G401.6 (cell line): Measurements from ENCODE around the gene PPP1R16B.
A peak's percentile ranks its signal among the peaks of the same experiment; 100 is the strongest.

Experiments used
- FAIRE-seq: peaks from 2 replicates; lab custom pipeline; 2012; peaks lifted over from hg19 to GRCh38; lab: Jason Lieb, UNC

Gene PPP1R16B

DNA sequence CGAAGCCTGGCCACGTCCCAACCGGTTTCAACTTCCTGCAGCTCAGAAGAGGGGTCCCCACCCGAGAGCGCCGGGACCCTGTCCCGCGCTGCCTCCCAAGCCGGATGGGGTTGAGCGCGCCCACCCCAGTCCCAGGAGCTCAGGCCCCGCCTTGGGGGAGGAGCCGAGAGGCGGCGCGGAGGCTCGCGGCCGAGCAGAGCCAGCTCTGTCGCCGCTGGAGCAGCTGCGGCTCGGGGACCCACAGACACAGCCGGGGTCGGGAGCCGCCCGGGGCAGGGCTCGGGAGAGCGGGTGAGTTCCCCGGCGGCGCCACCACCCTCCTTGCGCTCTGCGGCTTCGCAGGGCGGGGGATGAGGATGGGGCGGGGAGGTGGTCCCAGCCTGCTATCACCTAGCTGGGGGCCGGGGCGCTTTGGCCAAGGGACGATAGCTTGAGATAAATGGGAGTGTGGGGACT, at the start of gene PPP1R16B:
PPP1R16B (plus strand) TSS at position 196 of the 456 bp plus-strand sequence. CDS start 30,229 bp downstream, outside the sequence.
- no peak for FAIRE-seq

DNA sequence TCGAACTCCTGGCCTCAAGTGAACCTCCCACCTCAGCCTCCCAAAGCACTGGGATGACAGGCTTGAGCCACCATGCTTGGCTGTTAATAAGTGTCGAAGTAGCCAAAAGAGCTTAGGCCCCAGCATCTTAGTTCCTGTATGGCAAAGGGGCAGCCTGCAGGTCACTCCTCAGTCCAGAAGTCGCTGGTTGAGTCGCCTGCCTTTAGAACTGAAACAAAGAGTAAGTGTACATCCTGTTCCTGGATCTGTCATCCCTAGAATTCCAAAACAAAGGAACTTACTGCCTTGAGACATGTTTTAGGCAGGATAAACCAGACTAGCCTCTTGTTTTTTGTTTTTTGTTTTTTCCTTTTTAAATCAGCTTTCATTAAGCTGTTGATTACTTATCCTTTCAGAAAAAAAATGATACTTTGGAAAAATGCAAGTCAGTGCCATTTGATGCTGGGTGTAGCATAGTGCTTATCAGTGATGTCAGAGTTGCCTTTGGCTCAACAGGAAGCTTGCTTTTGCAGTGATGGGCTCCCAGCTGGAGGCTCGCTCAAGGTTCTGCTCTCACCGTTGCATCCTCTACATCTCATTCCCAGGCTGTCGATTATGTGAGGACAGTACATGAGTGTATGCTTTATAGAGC, 48.2 kb upstream of the PPP1R16B start:
- no peak for FAIRE-seq

DNA sequence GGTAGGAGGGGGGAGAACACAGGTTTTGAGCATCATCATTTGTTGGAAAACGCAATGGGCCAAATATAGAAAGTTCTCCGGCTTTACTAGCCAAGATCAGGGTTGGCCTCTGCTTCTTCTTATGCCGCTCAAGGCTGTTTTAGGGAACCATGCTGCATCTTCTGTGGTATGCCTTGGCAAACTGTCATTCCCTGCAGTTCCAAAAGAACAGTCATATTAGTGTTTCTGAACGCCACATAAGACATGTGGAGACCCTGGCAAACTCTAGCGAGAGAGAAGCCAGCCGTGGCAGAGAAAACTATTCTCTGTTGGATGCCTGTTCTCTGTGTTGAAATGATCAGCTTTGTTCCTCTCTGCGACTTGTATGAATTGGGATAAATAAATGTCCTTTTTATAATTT, 46.4 kb upstream of the PPP1R16B start:
- no peak for FAIRE-seq

DNA sequence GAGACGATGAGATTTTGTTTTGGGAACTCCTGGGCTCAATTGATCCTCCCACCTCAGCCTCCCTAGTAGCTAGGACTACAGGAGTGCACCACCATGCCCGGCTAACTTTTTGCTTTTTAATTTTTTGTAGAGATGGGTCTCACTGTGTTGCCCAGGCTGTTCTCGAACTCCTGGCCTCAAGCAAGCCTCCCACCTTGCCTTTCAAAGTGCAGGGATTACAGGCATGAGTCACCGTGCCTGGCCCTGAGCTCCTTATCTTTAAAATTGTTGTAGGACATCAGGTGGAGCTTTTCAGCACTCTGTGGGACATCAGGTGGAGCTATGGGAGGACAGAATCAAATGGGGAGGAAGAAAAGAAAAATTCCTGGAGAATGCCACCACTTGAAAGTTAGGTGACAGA, 44.5 kb upstream of the PPP1R16B start:
- FAIRE-seq: no peak

DNA sequence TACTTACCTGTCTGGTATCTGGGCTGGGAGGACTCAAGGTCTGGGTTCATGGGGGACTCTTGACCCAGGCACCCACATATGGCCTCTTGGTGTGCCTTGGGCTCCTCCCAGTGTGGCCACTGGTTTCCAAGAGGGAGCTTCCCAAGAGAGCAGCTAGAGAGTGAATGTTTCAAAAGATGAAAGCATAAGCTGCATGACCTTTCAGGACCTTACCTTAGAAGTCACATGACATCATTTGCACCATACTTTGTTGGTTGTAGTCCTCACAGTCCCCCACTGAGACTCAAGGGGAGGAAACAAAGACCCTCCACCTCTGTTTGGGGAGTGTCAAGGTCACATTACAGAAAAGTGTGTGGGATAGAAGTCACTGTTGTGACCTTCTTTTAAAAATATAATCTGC, 43.3 kb upstream of the PPP1R16B start:
- no peak for FAIRE-seq

DNA sequence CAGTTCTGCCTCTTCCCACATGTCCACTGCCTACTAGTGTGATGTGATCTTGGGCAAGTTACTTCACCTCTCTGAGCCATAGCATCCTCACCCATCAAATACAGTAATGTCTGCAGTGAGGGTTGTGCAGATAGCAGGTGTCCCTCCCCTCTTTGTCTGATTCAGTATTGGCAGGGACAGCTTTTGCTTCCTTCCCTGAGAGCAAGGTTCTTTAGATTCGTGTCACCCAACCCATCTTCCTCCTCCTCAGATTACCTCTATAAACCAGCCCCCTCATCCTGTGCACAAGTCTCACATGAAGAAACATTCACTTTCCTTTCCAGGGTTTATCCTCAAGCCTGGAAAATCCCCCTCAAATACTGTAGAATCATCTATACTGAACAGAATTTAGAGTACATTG, 41.9 kb upstream of the PPP1R16B start:
- no peak for FAIRE-seq

DNA sequence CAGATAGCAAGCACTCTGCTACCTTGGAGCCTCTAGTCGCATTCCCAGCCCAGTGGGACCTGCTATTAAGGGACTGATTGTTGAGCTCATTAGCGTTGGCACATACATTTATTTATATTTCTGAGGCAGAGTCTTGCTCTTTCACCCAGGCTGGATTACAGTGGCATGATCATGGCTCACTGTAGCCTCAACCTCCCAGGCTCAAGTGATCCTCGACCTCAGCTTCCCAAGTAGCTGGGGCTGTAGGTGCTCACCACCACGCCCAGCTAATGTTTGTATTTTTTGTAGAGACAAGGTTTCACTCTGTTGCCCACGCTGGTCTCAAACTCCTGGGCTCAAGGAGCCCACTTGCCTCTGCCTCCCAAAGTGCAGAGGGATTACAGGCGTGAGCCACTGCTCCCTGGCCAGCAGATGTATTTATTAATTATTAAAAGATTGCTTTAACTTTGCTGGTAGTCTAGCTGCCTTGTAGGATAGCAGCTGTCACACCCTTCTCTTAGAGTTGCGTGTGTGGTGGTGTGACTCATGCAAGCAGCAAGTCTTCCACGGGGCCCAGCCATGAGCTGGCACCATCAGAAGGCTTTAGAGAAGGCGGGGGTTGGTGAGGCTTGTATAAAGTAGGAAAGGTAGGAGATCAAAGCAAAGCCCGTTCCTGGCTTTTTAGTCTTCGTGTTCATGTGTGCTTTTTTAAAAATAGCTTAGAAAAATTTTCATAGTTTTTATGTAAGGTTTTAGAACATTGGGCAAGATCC, 40.8 kb upstream of the PPP1R16B start:
- no peak for FAIRE-seq

DNA sequence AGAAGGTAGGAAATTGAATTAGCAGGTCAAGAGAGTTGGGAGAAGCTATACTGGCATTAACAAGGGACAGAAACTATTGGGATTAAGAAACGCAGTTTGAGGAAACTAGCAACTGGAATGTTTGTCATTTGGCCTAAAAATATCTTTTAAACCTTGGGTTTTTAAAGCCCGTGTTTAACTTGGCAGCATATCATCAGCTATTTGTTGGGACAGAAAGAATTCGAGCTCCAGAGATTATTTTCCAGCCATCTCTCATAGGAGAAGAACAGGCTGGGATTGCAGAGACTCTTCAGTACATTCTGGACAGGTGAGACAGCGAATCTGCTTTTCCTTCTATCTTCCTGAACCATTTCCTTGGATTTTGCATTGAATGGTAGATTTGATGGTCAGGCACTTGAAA, 39.4 kb upstream of the PPP1R16B start:
- FAIRE-seq: no peak

DNA sequence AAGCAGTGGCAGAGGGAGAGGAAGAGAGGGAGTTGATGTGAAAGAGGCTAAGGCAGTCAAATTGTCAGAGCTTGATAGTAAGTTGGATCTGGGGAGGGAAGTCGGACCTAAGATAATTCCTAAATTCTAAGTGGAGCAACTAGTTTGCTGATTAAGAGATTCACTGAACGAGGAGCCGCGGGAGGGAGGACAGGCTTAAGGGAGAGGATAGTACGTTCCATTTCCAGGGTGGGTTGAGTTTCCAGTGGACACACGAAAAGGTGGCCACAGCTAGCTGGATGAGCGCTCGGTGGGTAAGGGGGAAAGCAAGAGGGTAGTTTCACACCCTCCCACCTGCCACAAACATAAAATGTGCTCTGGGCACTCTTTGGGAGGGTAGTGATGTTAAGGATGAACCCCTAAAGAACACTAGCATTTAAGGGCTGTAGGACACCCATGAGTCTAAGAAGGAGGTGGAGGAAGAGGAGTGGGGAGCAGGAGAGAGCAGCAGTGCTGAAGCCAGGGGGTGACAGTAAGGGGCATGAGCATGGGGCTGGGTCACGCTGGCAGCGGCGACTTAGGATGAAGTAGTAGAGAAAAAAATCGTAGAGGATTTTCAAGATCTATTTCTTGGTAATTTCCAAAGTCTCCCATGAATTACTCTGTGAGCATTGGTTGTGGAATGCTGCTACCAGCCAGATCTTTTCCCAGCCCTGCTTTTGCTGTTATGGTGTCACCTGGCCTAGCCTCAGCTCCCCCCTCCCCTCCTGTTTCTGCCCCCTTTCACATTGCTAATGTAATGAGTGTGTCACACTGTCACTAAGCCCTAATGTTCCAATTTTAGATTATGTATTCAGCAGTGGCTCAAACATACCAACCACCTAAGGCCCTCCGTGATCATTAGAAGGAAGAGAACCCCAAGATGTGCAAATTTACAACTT, 35.9 kb upstream of the PPP1R16B start:
- no peak for FAIRE-seq

DNA sequence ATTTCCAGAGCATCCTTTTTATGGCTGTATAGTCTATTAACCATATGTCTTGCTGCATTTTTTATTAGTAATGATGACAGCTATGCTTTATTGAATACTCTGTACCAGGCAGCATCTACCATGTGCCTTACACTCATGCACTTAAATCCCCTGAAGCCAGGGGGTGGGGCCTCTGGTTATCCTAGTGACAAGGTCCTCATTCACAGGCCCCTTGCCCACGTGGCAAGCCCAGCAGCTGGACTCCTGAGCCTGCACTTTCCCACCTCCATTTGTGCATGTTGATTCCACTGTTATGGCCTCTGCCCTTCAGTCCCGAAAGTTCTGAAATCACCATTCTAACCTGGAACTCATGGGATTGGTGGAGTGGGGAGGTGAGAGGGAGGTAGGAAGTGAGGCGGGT, 35.0 kb upstream of the PPP1R16B start:
- FAIRE-seq: no peak

DNA sequence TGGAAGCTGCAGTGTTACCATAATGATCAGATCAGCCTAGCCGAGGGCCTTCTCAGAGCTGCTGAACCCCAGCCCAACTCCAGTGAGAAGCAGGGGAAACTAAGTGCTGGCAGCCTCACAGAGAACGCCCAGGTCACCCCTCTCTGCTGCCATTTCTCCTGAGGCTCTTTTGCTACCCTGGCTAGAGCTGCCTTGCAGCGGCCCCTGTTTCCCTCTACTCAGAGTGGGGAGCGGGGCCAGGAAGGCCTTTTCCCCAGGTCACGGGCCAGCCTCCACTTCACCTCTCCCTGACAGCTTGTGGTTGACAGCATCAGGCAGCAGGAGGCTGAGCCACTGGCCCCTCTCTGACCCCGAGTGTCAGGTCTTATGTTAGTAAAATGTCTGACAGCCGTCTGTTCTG, 34.5 kb upstream of the PPP1R16B start:
- no peak for FAIRE-seq

DNA sequence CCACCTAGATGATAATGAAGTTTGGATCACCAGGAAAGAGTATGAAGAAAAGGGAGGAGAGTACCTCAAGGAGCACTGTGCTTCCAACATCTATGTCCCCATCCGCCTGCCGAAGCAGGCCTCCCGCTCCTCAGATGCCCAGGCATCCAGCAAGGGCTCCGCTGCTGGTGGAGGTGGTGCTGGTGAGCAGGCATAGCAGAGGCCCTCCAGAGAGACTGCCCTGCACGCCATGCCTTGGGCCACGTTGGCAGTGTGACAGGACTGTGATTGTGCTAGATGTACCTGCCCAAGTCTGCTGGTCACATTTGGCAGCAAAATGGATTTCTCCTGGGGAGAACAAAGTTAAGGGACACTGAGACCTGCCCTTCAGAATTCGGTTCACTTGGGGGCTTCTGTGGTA, 33.9 kb upstream of the PPP1R16B start:
- no peak for FAIRE-seq

DNA sequence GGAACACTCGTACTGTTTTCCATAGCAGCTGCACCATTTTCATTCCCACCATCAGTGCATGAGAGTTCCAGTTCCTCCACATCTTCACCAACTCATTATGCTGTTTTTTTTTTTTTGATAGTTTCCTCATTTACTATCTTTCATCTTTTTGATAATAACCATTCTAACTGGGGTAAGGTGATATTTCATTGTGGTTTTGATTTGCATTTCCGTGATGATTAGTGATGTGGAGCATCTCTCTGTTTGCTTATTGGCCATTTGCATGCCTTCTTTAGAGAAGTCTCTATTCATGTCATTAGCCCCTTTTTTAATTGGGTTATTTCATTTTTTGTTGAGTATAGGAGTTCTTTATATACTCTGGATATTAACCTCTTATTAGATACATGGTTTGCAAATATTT, 31.3 kb upstream of the PPP1R16B start:
- no peak for FAIRE-seq

DNA sequence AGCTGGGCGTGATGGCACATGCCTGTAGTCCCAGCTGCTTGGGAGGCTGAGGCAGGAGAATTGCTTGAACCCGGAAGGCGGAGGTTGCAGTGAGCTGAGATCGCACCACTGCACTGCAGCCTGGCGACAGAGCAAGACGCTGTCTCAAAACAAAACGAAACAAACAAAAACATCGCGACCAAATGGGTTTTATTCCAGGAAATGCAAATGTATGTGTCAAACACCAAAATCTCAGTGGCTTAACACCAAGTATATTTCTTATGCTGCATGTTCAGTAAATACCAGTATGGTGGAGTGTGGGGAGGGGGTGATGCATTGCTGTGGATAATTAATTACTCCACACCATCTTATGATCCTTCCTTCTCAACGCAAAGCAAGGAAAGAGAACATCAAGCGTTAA, 29.1 kb upstream of the PPP1R16B start:
- FAIRE-seq: no peak

DNA sequence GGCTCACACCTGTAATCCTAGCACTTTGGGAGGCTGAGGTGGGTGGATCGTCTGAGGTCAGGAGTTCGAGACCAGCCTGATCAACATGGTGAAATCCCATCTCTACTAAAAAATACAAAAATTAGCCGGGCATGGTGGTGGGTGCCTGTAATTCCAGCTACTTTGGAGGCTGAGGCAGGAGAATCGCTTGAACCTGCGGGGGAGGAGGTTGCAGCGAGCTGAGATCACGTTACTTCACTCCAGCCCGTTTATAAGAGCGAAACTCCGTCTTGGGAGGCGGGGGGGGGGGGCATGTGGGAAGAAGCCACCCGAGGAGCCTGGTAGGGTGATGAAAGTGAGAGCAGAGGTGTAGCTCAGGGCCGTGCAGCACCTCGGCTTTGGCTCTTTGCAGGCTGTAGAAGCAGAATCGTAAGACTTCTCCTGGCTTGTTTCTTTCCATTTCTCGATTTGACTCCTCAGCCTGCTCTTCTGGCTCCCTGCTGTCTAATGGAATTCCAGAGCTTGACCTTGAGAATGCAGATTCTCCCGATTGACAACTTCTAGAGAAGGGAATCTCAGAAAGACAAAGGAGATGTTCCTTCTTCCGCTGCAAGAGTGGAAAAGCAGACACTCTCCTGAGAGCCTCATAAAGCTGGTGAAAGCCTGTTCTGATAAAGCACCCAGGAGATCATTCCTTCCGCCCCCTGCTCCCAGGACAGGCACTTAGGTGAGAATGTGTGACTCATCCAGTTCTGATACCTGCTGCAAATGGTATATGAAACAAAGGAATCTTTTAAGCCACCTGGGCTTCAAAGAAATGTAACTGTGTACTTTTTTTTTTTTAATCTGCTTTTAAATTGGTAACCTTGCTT, 26.0 kb upstream of the PPP1R16B start:
- no peak for FAIRE-seq

DNA sequence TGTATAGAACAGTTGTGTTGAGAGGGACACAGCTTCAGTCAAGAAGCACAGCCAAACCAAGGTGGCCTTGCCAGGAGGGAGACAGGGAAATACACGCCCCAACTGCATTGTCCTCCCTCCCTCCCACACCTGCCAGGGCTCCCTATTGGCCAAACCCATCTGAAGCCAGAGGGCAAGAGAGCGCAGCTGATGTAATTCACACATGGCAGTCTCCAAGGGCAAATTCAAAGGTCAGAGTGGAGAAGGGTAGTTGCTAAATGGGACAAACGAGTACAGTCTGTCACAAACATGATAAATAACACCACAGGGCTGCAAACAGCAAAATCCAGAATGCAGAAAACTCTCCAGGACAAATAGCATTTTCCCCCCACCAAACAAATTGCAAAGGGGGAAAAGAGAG, 23.2 kb upstream of the PPP1R16B start:
- FAIRE-seq: no peak

DNA sequence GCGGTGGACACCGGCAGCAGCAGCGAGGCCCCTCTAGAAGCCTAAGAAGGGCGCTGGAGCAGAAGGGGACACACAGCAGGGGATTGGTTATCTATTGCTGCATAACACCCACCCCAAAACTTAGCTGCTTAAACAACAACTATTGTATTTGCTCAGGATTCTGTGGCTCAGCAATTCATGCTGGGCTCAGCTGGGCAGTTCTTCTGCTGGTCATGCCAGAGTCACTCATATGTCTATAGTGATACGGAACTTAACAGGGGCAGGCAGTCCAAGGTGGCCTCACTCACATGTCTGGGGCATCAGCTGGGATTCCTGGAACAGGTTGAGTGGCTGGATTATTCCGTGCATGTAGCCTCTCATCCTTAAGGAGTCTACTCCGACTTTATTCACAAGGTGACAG, 17.6 kb upstream of the PPP1R16B start:
- FAIRE-seq: no peak

DNA sequence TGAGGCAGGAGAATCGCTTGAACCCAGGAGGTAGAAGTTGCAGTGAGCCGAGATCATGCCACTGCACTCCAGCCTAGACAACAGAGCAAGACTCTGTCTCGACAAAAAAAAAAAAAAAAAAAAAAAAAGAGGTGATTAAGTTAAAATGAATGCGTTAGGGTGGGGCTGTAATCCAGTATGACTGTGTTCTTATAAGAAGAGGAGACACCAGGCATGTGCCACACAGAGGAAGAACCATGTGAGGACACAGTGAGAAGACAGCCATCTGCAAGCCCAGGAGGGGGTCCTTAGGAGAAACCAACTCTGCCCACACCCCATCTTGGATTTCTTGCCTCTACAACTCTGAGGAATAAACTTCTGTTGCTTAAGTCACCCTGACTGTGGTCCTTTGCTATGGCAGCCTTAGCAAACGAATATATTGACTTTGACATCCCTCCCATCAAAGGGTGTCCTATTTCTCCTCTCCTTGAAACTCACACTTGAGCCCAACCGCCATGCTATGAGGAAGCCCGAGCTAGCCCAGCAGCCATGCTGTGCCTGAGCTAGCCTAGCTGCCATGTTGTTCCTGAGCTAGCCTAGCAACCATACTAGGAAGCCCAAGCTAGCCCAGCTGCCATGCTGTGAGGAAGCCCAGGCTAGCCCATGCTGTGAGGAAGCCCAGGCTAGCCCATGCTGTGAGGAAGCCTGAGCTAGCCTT, 15.8 kb upstream of the PPP1R16B start:
- FAIRE-seq: no peak

DNA sequence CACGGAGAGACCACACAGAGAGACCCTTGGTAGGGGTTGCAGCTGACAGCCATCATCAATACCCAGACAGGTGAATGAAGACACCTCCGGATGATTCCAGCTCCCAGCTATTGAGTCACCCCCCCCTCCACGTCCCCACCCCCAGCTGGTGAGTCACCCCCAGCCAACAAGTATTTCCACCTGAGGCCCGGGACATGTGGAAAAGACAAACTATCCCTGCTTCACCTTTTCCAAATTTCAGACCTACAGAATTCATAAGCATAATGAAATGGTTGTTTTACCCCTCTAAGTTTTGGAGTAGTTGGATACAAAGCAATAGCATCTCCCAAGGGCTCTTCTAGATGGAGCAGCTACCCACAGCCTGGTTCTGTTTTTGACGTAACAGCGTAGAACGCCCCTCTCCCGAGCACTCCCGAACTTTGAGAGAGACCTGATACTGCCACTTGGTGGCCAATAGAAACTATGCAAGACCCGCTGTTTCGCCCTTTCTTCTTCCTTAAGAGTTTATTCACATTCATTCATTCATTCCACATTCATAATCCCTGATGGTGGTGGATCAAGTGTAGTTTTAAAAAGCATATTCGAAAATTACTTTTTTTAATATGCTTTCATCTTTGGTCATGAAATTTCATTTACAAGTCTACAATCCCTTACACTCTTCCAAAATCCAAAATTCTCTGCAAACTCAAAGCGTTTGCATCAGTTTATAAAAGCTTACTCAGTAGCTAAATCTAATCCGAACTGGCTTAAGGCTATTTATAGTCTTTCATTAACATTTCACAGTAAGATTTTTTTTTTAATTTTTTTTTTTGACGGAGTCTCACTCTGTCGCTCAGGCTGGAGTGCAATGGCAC, 15.1 kb upstream of the PPP1R16B start:
- peak; percentile 72 for FAIRE-seq

DNA sequence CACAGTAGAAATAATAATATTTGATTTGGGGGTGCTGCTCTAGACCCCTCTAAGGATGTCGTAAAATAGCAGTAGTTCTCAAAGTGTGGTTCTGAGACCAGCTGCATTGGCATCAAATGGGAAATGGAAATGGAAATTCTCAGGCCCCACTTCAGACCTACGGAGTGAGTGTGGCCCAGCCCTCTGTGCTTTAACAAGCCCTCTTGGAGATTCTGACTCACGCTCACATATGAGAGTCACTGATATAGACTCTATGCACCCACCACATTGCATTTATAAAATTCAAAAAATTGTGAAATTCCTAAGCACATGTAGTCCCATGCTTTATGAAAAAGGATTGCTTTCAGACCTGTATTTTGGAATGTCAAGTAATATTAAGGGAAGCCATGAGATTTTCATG, 14.2 kb upstream of the PPP1R16B start:
- no peak for FAIRE-seq
